Measurements from ENCODE around the gene PVR. TPM values are rescaled to one million over a fixed set of nuclear protein-coding genes. Genes with fewer than 3 reads are reported as not detected.
A peak's percentile ranks its signal among the peaks of the same experiment; 100 is the strongest.

Gene PVR
- polyA plus RNA-seq, 3 donors, result 32.7 to 42.9 (median 41.1) TPM

- no peak for DNase-seq
These were observed 1.3 kb upstream of the PVR start for GRCh38 chr19:44642377-44642776.

GRCh38 chr19:44644402-44645016 is 799 bp downstream of the PVR start:
- DNase-seq, result peak; percentile 72

GRCh38 chr19:44645407-44646048 is 1.8 kb downstream of the PVR start:
- DNase-seq, result no peak

DNA sequence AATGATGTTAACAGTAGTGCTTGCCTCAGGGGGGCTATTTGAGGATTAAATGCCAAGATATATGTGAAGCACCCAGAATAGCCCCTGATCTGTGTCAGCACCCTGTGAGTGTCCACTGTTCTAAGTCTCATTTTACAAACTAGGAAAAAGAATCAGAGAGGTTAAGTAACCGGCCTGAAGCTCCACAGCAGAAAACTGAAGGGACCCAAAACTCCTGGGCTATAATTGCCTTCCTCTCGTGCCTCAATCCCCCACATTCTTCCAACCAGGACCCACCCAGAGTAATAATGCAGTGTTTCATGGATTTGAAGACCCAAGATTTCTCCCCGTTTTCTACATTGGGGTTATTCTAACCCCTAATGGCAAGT is 2.3 kb downstream of the PVR start:
- no peak for DNase-seq

GRCh38 chr19:44647144-44647543 is 3.4 kb downstream of the PVR start:
- no peak for DNase-seq

DNA sequence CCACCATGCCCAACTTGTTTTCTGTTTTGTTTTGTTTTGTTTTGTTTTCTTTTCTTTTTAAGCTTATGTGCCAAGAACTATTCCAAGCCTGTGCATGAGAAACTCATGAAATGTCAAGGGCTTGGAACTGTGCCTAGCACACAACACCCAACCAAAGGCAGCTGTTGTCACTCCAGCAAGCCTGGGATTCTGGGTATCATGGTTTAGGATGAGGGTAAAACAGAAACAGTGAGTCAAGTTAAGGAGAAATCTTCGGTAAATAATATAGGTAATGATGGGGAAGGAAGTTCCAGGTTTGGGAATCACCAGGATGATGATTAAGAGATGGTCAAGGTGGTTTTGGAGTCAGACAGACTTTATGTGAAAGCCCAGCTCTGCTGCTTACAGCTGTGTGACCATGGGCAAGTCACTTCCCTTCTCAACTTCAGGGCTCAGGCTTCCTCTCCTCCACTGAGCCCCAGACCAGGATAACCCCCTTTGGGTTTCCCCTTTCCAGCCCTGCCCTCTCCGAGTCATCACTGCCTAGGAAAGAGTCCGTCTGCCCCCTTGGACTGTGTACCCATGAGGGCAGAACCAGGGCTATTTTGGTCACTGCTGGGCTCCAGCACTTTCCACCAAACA is 5.0 kb downstream of the PVR start:
- no peak for DNase-seq

GRCh38 chr19:44649578-44650145 is 6.0 kb downstream of the PVR start:
- no peak for DNase-seq

- DNase-seq, result no peak
These were observed 9.6 kb downstream of the PVR start for GRCh38 chr19:44653343-44653742.

- DNase-seq, result no peak
These were observed 10.5 kb downstream of the PVR start for GRCh38 chr19:44653977-44654774.

DNA sequence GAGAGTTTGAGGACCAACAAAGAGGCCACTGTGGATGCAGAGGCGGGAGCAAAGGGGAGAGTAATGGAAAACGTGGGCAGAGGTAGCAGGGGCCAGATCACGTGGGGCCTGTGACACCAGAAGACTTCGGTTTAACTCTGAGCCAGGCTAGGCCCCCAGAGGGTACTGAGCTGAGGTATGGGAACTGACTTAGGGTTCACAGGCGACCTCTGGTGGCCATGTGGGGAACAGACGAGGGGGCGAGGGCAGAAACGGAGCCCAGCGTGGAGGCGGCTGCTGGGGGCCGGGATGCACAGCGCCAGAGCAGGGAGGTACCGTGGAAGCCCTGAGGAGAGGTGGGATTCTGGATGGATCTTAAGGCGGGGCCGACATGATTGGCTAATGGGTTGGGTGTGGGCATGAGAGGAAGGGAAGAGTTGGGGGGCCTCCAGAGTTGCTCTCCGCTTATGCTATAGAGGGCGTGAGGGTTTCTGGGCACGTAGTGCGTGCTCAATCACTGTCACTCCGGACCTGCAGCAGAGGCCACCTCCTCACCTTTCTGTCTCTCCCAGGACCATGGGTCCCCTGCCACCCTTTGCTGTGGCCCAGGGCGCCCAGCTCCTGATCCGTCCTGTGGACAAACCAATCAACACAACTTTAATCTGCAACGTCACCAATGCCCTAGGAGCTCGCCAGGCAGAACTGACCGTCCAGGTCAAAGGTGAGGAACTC is 13.7 kb downstream of the PVR start:
- DNase-seq, result peak; percentile 54

DNA sequence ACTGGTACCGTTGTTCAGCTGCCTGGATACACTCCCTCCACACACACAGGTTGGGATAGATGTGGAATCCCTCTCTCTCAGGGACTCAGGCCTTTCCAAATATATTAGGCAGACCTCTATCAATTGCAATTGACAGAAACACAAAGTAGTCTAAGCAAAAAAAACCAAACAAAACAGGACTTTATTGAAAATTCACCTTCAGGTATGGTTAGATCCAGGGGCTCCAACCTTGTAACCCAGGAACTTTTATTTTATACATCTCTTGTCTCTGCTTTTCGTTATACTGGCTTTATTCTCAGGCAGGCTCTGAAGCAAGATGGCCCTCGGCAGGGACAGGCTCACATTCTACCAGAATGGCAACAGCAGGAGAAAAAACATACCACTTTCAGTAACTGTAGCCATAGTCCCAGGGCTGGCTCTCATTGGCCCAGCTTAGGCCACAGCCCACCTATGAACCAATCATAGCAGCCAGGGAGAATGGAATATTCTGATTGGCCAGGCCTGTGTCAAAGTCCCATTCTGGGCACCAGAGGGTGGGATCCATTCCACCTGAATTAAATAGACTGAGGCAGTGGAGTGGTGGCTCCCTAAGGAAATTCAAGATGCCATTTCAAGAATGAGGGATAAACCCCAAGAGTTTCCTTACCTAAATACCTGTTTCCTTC is 14.5 kb downstream of the PVR start:
- DNase-seq, result no peak

DNA sequence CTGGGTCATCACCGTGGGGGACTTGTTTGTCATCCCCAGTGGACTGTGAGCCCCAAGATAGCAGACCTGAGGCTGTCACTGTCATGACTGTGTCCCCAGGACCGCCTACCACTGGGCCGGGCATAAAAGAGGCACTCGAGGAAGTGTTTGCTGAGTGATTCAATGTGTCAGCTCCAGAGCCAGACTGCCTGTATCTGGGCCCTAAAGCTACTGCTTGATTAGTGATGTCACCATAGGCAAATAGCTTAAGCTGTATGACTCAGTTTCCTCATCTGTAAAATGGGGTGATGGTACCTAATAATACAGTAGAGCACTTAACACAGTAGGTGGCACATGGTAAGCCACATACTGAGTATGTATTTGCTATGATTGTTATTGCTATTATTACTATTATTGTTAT is 16.4 kb downstream of the PVR start:
- DNase-seq, result no peak

DNA sequence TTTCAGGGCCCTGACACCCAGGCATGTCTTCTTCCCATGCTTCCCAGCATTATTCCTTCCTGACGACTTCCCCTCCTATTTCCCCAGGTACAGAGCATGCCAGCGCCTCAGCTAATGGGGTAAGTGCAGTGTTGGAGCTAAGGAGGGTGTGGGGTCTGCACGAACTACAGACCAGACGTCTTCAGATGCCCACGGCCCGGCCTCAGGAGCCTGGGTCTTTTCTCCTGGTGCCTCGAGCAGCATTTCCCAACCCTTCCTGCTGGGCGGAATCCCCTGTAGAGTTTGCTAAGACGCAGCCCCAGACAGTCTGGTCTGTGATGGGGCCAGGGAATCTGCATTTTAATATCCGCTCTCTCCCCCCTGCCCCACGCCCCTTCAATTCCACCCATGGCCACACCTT is 17.5 kb downstream of the PVR start:
- DNase-seq, result no peak

GRCh38 chr19:44661904-44662303 is 18.2 kb downstream of the PVR start:
- no peak for DNase-seq

DNA sequence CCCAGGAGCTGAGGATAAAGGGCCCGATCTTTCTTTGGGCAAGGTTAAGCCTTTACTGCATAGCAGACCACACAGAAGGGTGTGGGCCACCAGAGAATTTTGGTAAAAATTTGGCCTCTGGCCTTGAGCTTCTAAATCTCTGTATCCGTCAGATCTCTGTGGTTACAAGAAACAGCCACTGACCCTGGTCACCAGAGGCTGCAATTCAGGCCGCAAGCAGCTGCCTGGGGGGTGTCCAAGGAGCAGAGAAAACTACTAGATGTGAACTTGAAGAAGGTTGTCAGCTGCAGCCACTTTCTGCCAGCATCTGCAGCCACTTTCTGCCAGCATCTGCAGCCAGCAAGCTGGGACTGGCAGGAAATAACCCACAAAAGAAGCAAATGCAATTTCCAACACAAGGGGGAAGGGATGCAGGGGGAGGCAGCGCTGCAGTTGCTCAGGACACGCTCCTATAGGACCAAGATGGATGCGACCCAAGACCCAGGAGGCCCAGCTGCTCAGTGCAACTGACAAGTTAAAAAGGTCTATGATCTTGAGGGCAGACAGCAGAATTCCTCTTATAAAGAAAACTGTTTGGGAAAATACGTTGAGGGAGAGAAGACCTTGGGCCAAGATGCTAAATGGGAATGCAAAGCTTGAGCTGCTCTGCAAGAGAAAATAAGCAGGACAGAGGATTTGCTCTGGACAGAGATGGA is 19.1 kb downstream of the PVR start:
- peak; percentile 69 for DNase-seq

DNA sequence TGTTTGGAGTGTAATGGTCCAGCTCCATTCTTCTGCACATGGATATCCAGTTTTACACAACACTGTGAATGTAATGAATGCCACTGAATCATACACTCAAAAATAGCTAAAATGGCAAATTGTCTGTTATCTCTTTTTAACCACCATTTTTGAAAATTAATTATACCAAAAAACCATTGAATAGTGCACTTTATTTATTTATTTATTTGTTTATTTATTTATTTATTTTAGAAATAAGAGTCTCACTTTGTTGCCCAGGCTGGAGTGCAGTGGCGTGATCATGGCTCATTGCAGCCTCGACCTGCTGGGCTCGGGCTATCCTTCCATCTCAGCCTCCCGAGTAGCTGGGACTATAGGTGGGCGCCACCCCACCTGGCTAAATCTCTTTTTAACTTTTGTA is 20.3 kb downstream of the PVR start:
- no peak for DNase-seq

DNA sequence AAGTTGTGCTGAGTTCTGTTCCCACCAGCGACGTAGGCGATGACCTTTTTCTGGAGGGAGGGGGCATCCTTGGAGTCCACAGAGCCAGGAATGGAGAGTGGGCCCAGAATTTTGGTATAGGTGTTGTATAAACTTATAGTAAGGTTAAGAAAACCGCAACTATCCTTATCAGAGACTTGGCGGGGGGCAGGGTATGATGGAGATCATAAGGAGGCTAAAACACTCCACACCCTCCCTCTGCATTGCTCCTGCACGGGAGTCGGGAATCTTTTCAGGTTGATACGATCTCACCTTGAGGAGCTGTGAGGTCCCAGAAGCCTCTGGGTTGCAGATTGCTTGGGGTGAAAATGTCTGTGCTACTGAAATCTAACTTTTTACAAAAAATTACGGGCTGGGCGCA is 21.3 kb downstream of the PVR start:
- no peak for DNase-seq

- DNase-seq, result no peak
These were observed 23.3 kb downstream of the PVR start for GRCh38 chr19:44666852-44667556.

DNA sequence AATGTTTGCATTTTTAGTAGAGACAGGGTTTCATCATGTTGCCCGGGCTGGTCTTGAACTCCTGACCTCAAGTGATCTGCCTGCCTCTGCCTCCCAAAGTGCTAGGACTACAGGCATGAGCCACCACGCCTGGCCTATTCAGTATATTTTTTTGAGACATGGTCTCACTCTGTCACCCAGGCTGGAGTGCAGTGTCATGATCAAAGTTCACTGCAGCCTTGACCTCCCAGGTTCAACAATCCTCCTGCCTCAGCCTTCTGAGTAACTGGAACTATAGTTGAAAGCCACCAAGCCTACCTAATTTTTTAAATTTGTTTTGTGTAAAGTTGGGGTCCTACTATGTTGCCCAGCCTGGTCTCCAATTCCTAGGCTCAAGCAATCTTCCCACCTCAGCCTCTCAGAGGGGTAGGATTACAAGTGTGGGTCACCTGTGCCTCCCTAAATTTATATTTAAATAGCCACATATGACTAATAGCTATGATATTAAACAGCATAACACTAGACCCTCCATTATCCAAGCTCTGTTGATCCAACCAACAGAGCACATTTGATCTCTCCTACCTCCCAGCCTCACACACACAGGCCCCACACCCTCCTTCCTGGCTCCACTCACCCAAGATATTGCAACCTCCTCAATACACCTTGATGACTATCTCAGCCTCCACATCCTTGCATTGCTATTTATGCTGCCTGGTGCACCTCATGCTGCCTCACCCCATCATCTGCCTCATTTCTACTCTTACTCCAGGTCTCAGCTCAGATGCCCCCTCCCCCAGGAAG is 25.5 kb downstream of the PVR start:
- no peak for DNase-seq

Data from renal pelvis (tissue), 4 donors.